GM19397 (cell line): ENCODE results near the gene PXN.
"Not testable (repeated sequence)": the region's sequence is repeated elsewhere in the genome, so short reads cannot be mapped to it uniquely, and the experiment has no call there.

Experiments used
- ATAC-seq: cut with Tn5 transposase; IDR thresholded peaks from one replicate; pipeline ENCODE4 v1.9.1; 2021; ENCODE audit warnings: mild to moderate bottlenecking, moderate library complexity; ENCODE audit not compliant: unreplicated experiment

The PXN gene

GRCh38 chr12:120211904-120212283 lies 53.6 kb downstream of the PXN start:
- ATAC-seq, result no peak

- no peak for ATAC-seq
Measured at GRCh38 chr12:120211243-120211903, 54.2 kb downstream of the PXN start.

DNA sequence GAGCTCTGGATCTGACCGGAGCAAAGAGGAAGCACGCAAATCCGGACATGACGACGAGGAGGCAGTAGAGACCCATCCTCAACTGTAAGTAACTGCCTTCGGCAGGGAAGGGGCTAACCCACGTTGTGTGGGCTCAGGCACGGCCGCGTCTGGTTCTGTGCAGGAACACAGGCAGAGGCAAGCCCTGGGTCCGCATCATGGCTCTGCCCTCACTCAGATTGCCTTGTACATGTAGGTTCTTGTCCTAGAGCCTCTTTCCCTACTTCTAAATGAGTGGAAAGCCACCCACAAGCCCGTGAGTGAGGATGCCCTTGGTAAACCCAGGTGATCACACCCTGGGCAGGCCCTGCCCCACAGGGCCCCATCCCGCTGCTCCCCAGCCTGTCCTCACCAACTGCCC lies 55.7 kb downstream of the PXN start:
- ATAC-seq, result no peak

GRCh38 chr12:120207227-120207626 lies 58.3 kb downstream of the PXN start:
- ATAC-seq, result no peak

DNA sequence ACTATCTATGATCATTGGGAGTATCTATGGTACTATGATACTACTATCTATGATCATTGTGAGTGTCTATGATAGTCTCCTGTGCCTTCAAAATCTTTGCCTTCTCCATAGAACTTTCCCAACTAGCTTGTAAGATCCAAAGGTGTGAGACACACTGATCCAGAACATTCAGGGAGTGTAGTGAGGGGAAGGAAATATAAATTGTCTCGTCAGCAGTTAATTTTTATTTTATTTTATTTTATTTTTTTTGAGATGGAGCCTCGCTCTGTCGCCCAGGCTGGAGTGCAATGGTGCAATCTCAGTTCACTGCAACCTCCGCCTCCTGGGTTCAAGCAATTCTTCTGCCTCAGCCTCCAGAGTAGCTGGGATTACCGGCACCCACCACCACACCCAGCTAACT lies 58.7 kb downstream of the PXN start:
- not testable (repeated sequence) for ATAC-seq

DNA sequence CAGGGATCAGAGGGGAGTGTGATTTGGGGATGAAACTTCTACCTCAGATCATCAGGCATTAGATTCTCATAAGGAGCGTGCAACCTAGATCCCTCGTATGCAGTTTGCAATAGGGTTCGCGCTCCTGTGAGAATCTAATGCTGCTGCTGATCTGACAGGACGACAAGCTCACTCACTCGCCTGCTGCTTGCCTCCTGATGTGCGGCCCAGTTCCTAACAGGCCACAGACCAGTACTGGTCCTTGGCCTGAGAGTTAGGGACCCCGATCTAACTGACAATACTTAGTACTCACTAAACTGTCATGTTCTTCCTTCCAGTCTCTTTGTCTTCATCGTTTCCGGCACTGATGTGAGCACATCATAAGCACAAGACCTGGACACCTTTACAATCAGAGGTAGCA lies 59.3 kb downstream of the PXN start:
- no peak for ATAC-seq

GRCh38 chr12:120204171-120204570 lies 61.4 kb downstream of the PXN start:
- ATAC-seq, result no peak

DNA sequence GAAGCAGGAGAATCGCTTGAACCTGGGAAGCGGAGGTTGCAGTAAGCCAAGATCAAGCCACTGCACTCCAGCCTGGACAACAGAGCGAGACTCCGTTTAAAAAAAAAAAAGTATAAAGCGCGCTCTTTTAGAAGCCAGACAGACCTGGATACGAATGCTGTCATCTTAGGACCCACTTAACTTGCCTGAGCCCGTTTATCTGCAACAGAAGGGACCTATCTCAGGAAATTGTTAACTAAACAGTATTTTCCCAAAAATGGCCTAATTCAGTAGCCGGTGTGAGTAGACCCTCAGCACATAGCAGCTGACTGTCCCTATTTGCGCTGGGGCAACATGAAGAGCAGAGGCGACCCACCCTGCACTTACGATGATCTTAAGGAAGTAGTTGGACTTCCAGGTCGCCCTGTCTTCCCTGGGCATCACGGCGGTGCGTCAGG lies 65.1 kb downstream of the PXN start:
- ATAC-seq, result no peak

DNA sequence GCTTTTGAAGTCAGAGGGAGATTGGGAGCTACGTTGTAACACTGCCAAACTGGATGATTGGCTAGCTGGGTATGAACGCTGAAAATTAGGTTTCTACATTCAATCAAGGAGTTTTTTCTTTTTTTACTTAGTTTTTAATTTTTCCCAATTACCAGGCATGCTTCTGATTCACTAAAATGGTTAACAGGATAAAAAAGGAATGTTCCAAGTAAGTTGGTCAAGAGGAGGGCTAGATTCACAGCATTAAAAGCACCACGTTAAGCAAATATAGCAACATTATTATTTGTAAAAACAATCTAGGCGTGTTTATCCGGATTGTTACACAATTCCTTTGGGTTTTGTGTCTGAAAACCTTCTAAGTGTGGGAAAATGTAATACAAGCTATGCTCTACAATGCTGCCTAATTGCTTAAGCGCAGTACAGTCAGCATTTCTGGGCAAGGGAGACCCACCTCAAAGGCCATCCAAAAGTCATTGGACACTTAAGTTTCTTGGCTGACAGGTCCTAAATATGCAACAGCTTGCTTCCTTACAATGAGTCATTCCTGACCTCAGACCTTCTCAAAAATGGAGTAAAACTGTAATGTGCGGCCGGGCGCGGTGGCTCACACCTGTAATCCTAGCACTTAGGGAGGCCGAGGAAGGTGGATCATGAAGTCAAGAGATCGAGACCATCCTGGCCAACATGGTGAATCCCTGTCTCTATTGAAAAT lies 65.8 kb downstream of the PXN start:
- ATAC-seq, result no peak

- no peak for ATAC-seq
Measured at GRCh38 chr12:120199025-120199424, 66.5 kb downstream of the PXN start.

DNA sequence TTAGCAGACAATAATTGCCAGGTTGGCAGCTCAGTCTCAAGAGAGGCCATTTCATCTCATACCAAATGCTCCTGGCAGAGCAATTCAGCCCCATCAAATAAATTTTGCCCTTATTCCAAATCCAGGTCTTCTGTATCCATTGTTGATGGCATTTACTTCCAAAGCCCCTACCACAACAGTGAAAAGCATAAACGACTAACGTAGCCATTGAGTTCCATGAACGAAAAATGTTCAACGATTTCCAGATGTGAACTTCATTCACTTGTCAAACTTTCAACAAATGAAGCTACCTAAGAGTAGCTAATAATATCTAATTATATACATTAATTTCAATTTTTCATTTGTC lies 68.0 kb downstream of the PXN start:
- no peak for ATAC-seq

DNA sequence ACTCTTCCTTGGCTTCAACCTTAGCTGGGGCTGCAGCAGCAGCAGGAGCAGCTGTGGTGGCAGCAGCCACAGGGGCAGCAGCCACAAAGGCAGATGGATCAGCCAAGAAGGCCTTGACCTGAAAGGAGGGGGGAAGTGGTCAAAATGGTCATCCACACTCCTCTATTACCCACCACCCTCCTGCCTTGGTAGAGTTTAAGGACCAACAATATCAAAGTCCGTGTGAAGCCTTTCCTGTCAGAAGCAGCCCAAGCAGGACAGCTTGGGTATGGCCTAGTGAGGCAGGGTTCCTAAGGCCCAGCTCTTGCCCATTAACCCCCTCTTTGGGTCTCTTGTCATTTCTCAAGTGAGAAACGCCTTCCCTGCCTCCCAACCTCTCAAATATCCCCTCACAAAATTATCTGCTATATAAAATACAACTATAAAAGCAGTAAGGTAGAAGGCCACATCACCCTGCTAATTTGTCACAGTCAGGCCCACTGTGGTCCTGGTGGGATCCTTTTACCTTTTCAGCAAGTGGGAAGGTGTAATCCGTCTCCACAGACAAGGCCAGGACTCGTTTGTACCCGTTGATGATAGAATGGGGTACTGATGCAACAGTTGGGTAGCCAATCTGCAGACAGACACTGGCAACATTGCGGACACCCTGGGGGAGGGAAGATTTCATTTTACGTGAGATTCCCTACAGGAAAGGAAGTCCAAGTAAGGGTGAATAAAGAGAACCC lies 68.6 kb downstream of the PXN start:
- ATAC-seq, result not testable (repeated sequence)

DNA sequence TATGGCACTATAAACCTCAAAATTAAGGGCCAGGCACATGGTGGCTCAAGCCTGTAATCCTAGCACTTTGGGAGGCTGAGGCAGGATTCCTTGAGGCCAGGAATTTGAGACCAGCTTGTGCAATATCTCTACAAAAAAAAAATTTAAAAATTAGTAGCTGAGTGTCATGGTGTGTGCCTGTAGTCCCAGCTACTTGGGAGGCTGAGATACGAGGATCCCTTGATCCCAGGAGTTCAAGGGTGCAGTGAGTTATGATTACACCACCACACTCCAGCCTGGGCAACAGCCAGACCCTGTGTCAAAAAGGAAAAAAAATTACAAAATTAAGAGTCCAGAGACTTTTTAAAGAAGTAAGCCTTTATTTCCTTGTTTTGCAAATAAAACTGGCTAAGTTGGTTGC lies 69.2 kb downstream of the PXN start:
- ATAC-seq, result no peak

DNA sequence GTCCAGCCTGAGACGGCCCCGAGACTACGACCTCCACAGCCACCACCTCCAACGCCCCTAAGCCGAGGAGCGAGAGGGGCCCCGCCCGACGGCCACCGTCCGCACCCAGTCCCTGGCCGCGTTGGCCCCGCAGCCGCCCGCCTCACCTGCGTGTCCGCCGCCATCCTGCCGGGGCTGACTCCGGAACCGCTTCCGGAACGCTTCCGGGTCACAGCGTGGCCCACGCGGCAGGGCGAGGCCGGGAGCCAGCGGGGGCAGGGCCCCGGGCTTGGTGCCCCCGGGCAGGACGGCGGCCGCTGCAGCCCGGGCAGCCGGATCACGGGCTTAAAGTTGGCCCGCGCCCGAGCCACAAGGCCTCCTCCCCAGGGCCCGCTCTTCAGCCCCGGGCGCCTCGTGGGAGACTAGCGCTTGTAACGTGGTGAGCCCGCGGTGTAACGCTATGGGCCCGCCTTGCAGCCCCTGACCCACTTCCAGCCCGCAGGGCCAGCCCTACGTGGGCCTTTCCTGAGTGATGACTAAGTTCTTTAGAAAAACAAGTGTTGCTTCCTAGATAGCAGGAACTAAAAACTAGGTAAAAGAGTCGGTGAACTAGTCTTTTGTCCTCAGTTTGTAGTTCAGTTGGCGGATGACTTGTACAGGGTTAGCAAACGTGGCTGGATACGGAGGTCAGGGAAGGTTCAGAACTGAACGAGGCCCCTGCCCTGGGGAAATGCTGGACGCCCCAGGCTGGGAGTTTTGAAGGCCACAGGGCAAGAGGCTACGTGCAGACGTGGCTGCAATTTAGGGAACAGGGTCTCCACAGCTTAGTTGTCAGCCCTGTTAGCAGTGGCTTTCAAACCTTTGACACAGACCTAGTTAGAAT lies 70.8 kb downstream of the PXN start, which contains the start of gene GCN1:
GCN1 (minus strand) TSS at position 182 of the 862 bp plus-strand sequence; CDS start at position 164, 18 bp downstream.
- ATAC-seq, result peak; percentile 79

DNA sequence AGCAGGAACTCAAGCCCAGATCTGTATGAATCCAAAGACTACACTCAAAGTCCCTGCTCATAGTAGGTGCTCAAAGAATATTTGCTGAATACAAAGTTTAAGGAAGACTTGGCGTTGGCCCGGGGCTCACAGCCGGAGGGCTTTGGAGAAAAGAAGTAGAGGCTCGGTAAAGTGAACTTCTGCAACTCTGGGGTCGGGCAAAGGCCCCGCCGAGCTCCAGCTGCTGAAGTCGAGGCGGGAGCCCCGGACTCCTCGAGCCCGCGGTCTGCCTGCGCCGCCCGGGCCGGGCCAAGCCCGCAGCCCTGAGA lies 71.3 kb downstream of the PXN start:
- ATAC-seq, result no peak

DNA sequence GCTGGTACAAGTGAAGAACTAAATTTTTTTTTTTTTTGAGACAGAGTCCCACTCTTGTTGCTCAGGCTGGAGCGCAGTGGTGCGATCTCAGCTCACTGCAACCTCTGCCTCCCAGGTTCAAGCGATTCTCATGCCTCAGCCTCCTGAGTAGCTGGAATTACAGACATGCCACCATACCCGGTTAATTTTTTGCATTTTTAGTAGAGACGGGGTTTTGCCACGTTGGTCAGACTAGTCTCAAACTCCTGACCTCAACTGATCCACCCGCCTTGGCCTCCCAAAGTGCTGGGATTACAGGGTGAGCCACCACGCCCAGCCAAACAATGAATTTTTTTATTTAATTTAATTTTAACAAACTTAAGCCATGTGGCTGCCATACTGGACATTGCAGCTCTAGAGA lies 72.2 kb downstream of the PXN start:
- not testable (repeated sequence) for ATAC-seq

DNA sequence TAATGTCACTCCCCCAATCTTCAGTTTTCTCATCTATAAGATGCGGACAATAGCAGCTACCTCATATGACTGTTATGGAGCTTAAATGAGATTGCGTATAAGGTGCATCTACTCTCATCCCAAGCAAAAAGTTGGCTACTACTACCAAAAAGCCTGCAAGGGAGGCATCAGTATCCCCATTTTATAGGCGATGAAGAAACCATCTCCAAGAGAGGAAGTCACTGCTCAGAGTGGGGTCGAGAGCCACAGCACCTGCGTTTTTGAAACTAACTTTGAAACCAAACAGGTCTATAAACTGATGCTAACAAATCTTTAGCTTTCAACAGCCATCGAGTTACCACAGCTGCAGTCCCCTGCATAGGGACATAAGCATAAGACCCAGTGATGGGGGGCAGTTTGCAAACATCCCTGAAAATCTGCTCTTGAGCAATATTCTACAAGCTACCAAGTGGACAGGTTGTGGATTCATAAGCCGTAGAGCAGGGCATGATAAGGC lies 74.5 kb downstream of the PXN start:
- no peak for ATAC-seq

- ATAC-seq, result no peak
Measured at GRCh38 chr12:120190386-120190785, 75.1 kb downstream of the PXN start.

DNA sequence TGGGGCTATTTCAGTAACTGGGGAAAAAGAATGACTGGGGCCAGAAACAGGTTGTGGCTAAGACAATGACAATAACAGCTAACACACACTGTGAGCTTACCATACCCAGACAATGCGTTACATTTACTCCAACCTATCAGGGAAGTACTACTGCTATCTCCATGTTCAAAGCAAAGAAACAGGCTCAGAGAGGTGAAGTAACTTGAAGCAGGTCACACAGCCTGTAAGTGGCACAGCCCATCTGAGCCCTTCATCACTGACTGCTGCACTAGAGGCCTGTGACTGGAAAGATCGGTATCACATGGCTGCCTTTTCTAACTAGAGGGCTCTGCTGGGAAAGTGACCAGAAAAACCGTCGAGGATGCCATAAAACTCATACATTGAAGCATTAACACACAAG lies 78.9 kb downstream of the PXN start:
- ATAC-seq, result no peak

DNA sequence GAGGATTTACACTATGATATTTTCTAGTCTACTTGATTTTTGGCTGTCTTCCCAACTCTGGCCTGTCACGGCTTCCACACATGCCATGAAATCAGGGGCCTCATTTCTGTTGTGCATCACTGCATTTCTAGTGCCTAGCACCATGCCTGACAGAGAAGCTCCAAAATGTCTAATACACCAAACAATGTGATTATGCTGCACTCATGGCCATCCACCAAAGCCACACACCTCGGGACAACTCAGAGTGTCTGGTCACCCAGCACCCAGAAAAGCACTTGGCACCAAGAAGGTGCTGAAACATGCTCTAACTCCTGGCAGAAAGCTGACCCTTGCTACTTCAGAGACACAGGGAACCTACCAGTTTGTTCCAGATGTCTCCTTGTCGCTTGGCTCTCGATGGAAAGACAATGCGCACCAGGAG lies 82.3 kb downstream of the PXN start:
- ATAC-seq, result no peak

GRCh38 chr12:120181991-120182631 lies 83.4 kb downstream of the PXN start:
- no peak for ATAC-seq
